ENCODE data around the gene UBE2N.

Gene UBE2N, protein sequence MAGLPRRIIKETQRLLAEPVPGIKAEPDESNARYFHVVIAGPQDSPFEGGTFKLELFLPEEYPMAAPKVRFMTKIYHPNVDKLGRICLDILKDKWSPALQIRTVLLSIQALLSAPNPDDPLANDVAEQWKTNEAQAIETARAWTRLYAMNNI

DNA sequence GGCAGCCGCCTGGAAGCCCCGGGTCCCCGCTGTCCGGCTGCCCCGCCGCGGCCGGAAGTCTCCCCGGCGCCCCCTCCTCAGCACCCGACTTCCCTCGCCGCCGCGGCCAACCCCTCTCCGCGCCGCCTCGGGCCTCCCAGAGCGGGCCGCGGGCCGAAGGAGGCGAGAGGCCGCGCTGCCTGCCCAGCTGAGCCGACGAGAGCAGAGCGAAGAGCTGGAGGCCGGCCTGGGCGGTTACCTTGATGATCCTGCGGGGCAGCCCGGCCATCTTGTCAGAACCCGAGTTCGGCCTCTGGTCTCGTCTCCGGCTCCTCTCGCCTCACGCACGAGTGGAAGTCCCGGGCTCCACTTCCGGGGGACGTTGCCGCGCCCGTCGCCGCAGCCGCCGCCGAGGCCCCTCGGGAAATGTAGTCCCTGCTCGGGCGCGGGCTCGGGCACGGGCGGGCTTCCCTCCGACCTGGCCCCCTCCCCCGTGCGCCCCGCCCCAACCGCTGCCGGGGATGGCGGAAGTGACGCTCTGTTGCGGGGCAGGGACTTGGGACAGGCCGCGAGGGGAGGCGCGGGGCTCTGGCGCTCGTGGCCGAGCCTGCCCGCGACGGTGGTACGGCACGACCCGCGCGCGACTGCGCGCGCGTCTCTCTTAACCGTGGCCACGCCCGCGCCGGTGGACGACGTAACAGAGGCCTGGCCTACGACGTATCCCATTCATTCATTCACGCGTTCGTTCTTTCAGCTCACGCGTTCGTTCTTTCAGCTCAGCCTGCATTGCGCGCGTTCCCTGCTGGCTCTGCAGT, at the start of gene UBE2N:
UBE2N (minus strand) TSS at position 331 of the 794 bp plus-strand sequence; CDS start at position 268, 63 bp downstream.
- DNase-seq = peak; percentile 69

DNA sequence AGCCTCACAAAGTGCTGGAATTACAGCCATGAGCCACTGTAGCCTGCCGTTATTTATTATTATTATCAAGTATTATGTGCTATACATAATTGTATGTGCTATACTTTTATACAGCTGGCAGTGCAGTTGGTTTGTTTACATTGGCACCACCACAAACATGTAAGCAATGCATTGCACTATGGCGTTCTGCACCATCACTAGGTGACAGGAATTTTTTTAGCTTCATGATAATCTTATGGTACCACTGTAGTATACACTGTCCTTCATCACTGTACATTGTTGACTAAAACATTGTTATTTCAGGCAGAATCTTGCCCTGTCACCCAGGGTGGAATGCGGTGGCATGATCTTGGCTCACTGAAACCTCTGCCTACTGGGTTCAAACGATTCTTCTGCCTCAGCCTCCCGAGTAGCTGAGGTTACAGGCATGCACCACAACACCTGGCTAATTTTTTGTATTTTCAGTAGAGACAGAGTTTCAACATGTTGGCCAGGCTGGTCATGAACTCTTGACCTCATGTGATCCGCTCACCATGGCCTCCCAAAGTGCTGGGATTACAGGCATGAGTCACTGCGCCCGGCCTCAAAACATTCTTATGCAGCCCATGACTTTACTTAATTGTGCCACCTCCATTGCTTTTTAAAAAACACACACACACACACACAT, 42.7 kb upstream of the UBE2N start:
- no peak for DNase-seq

DNA sequence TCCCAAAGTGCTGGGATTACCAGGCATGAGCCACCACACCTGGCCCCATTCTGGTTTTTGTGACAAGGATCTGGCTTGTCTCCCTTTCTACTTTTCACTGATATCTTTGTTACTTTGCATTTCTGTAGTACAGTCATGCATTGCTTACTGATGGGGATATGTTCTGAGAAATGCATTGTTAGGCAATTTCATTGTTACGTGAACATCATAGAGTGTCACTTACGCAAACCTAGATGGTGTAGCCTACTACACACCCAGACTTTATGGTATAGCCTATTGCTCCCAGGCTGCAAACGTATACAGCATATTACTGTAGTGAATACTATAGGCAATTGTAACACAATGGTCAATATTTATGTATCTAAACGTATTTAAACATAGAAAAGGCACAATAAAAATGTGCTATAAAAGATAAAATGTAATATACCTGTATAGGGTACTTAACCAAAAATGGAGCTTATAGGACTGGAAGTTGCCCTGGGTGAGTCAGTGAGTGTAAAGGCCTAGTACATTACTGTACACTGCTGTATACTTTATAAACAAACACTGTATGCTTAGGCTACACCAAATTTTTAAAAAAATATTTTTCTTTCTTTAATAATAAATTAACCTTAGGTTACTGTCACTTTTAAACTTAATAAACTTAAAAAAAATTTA, 41.5 kb upstream of the UBE2N start:
- DNase-seq = no peak

DNA sequence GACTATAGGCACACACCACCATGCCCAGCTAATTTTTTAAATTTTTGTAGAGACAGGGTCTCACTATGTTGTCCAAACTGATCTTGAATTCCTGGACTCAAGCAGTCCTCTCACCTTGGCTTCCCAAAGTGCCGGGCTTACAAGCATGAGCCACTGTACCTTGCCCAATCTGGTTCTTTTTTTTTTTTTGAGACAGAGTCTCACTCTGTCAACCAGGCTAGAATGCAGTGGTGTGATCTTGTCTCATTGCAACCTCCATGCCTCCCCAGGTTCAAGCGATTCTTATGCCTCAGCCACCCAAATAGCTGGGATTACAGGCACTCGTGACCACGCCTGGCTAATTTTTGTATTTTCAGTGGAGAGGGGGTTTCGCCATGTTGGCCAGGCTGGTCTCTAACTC, 41.0 kb upstream of the UBE2N start:
- DNase-seq = no peak

DNA sequence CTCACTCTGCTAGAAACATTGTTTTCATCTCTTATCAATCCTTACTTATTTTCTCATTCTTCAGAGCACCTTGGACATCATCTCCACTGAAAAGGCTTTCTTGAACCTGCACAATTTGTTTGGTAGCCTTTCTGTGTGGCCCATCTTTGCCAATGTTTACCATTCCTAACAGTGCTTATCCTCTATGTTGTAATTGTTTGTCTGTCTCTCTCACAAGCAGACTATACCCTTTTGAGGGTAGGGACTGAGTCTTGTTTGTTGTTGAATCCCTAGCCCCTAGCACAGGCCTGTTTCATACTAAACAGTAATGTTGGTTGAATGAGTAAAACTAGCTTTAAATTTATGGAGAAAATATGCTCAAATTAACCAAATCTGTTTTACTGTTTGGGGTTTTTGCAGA, 34.8 kb upstream of the UBE2N start:
- no peak for DNase-seq

DNA sequence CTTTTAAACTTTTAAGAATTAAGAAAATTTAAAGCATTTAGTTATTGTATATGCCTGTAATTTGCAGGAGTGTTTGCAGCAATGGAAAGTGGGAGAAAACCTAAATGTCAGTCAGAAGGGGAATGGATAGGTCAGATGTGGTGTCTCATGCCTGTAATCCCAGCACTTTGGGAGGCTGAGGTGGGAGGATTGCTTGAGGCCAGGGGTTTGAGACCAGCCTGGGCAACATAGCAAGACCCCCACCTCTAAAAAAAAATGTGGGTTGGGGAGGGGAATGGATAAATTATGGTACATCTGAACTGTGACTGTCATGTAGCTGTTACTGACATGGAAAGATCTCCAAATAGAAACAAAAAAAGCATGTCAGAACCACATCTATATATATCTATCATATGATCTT, 27.6 kb upstream of the UBE2N start:
- DNase-seq = no peak

DNA sequence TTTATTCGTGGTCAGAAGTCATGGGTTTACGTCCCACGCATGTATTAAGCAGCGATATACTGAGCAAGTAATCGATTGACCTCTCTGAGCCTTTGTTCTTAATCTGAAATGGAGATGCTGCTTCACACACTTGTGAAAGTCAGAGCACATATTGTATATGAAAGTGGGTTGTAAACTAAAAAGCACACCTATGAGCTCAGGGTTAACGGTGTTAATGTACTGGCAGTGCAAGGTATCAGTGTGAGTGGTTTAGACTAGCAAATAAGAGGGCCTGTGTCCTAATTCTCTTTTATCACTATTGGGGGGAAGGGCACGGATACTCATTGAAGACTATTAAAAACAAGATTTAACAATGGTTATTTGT, 26.2 kb upstream of the UBE2N start:
- no peak for DNase-seq

DNA sequence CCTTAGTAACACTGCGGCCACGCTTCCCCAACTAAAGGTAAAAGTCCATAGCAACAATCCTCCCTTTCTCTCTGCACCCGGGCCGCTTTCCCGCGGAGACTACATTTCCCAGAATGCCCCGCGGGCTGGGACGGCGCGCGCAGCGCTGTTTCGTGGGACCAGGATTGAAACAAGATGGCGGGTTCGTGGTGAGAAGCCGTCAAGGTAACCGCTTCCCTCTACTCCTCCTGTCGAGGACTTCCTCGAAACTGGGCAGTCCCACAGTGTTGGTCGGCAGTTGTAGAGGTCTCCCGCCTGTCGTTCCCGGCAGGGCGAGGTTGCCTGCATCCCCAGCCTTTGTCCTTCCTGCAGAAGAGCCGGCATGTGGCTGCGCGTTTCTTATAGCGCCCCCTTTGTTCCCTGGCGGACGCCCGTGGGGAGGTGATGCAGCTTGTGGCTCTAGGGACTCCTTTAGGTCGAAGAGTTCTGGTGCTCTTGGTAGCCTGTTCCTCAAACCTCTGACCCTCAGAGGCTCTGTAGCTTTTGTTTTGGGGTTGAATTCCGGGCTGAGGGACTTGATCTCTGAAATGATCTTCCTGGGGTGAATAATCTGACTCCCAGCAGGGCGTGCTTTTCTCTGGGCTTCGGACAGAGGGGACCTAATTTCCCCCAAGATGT, 25.7 kb upstream of the UBE2N start, which contains the start of gene MRPL42:
MRPL42 (plus strand) TSS at position 164 of the 657 bp plus-strand sequence. CDS start 1,772 bp downstream, outside the sequence.
- DNase-seq = peak; percentile 67

DNA sequence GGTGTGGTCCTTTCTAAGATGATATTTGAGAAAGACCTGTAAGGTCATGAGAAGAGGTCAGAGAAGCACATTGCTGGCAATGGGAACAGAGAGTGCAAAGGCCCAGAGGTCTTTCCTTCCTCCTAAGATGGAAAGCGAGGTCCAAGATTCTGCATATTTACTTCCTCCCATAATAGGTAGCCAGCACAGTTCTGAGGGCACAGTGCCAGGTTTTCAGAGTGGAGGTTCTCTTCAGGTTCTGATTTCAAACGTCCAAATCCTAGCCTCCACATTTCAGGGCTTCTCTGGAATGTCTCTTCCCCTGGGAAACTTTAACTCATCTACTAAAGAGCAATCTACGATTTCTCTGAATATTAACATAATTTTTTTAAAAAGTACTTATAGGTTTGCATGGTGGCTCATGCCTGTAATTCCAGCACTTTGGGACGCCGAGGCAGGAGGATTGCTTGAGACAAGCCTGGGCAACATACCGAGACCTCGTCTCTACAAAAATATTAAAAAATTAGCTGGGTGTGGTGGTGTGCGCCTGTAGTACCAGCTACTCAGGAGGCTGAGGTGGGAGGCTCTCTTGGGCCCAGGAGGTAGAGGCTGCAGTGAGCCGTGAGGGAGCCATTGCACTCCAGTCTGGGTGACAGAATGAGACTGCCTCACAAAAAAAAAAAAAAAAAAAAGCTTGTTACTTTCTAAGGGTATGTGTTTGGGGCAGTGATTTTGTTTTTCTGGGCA, 25.0 kb upstream of the UBE2N start:
- no peak for DNase-seq

DNA sequence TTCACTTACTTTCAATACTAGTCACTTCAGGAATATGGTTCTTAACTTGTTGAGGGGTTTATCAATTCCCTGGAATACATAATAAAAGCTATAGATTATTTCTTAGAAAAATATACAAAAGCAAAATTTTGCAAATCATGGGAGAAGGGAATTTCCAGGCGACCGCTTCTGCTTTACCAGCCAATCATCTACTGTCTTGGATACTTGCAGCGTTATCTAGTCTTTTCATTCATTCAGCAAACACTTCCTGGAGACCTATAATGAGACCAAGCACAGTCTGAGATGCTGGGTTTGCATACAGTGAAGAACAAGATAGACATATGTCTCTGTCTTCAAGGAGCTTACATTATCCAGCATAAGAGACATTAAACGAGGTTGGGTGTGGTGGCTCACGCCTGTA, 24.1 kb upstream of the UBE2N start:
- DNase-seq = no peak

DNA sequence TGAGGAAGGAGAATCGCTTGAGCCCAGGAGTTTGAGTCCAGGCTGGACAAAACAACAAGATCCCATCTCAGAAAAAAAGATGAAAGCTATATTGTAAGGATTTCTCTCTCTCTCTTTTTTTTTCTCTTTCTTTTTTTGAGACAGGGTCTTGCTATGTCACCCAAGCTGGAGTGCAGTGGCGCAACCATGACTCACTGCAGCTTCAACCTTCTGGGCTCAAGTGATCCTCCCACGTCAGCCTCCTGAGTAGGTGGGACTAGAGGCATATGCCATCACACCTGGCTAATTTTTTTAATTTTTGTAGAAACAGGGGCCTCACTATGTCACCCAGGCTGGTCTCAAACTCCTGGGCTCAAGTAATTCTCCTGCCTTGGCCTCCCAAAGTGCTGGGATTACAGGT, 19.8 kb upstream of the UBE2N start:
- no peak for DNase-seq

DNA sequence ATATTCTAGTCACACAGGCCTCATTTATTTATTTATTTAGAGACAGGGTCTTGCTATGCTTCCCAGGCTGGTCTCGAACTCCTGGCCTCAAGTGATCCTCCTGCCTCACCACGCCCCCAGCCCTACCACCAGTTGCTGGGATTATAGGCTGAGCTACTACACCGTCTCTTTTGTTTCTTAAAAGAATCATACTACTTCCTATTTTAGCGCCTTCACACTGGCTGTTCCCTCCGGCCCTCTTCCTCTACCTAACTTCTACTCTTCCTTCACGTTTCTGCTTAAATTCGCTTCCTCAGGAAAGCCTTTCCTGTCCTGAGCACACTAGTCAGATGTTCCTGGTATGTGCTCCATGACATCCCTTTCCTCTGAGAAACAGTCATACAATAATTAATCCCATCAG, 19.2 kb upstream of the UBE2N start:
- no peak for DNase-seq

DNA sequence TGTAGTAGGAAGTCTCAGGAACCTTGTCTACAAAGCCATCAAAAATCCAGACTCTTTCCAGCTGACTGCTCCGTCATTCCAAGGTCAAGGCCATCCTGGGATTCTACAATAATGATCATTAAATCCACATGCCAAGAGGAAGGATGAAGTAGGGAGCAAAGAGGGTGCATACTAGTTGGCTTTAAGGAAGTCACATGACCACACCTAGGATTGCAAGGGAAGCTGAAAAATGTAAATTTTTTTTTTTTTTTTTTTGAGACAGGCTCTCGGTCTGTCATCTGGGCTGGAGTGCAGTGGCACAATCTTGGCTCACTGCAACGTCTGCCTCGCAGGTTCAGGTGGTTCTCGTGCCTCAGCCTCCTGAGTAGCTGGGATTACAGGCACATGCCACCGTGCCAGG, 18.3 kb upstream of the UBE2N start:
- DNase-seq = no peak

DNA sequence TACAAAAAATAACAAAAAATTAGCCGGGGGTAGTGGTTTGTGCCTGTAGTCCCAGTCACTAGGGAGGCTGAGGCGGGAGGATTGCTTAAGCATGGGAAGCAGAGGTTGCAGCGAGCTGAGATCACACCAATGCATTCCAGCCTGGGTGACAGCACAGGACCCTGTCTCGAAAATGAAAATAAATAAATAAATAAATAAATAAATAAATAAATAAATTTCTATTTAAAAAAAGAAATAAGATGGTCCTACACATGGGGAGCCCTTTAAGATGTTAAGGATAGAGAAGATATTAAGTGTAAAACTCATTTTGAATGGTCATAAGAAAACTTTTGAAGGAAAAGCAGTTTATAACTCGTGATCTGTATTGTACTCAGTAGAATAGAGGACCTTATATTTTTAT, 17.4 kb upstream of the UBE2N start:
- no peak for DNase-seq

DNA sequence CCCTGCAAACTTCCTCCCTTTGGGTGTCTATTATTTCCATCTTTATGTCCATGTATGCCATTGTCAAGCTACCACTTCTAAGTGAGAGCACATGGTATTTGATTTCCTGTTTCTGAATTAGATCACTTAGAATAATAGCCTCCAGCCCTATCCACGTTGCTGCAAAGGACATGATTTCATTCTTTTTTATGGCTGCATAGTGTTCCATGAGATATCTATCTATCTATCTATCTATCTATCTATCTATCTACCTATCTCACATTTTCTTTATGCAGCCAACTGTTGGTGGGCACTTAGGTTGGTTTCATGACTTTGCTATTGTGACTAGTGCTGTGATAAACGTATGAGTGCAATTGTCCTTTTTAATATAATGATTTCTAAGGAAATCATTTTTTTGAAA, 14.3 kb upstream of the UBE2N start:
- no peak for DNase-seq

DNA sequence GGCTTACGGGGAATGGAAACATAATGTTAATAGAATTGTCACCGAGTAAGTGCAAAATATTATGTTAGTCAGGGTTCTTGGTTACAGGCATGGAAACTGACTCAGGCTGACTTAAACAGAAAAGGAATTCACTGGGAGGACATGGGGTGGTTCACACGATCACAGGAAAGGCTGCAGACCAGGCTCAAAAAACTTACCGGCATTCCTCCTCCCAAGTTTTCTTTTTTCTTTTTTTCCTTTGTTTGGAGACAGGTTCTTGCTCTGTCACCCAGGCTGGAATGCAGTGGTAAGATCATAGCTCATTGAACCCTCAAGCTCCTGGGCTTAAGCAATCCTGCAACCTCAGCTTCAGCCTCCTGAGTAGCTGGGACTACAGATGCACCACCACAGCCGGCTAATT, 11.9 kb upstream of the UBE2N start:
- DNase-seq = no peak

DNA sequence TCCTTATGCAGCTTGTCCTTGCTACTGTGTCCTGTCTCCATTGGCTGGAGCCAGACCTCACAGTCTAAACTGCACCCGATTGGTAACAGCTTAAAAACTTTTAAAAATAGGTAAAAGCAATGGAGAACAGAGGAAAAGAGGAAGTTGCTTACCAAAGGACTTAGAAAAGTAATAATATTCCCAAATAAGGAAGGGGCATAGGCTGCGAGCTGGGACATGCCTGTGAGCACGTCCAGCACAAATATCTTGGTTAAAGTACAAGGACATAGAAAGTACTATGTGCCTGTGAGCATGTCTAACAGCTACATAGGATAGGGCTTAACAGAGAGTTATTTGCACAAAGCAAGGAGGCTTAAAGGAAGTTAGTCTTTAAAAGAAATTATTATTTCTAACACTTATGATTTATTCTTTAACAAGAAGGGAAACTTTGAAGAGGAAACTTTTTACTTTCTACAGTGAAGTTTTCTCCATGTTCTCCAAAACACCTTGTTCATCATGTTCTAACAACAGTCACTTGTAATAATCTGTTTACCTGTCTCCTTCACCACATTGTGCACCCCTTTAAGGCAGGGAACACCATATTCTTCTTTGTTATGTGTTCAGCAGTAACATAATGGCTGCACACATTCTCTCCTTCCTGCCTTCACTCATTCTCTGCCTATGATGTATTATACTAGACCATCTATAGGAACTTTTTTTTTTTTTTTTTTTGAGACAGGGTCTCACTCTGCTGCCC, 9.8 kb upstream of the UBE2N start:
- no peak for DNase-seq

DNA sequence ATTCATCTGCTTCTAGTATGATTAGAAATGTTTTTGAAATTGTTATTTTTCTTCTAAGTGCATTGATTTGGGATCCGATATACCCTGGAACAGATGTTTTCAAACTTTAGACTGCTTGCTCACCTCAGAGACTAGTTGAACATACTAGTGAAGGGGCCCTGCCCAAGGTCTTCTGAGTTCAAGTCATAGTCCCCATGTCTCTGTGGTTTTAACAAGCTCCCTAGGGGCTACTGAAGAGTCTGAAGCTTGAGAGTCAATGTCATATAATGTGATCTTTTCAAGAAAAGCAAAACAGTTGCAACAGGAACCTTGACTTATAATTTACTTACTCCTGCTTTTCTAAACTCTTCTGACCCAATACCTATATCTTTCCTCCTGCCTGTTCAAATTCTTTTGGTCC, 7.5 kb upstream of the UBE2N start:
- DNase-seq = no peak

DNA sequence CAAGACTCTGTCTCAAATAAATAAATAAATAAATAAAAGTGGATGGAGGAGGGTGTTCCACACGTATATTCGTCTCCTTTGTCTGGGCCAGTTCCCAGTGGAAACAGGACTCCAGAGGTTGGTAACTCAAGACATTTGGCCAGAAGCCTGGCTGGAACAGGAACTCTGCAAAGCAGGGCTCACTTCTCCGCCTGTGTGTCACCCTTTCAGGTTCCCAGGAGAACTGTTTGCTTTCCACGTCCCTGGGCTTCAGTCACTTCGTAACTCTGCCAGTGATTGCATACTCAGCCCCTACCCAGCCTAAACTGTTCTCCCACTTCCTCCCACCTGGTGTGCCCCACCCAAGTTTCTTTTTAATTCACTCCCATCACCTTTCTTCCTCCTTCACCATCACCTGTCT, 7.0 kb upstream of the UBE2N start:
- no peak for DNase-seq

DNA sequence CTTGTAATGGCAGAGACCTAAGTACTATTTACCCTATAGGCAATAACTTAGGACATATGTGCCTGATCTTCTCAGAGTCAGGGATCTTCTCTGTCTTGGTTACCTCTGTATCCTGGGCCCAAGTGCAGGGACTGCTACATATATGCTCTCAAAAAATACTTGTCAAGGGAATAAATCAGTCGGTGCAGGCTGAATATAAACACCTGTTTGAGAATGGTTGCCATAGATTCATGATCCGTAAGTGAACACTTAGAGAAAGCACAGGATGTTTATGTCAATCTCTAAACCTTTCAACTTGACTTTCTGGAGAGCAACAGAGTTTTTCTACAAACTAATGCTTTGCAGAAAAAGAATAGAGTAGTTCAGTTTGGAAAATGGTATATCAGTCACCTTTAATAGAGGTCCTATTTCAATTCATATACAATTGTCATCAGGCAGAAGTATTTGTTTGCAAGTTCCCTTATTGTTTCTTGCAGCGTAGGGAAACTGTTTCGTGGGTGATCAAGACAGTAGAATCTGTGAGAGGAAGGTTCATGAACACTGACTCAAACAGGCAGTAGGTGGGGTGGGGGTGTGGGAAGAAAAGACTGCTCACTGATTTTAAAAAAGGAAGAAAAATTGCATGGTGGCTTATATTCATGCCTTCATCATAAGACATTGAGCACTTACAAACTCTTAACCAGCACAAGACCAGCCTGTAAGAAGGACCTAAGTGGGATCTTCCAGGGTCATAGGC, 6.0 kb upstream of the UBE2N start:
- DNase-seq = no peak

DNA sequence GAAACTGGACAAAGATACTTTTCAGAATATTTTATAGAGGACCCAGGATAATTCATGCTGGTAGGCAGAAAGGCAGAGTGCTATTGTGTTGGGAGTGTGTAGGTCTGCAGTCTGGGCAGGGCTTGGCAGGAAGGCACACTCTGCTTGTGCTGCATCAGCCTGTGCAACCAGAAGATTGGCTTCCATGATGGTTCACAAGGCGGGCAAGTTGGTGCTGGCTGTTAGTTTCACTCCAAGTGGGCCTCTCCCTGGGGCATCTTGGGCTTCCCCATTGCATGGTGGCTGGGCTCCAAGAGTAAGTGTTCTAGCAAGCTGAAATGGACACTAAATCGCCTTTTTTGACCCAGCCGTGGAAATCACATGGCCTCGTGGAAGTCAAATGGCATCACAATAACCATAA, 1.8 kb upstream of the UBE2N start:
- DNase-seq = no peak
